Activated naive CD4-positive, alpha-beta T cell treated with anti-CD3 and anti-CD28 coated beads for 36 hours (primary cell): ENCODE data around the gene HHIP. TPM values are rescaled to one million over a fixed set of nuclear protein-coding genes. Genes with fewer than 3 reads are reported as not detected.

Experiments used
- CTCF ChIA-PET: fragments of 350-600 bp; sonication (Branson Sonifier 250); formaldehyde crosslinking; loops from one replicate; lab custom pipeline; 2021; ENCODE audit warnings: antibody characterized with exemption; lab: Charles Lee
- DNase-seq: peaks from one replicate; pipeline ENCODE4 v3.0.0-alpha.2; 2020
- H3K27ac Mint-ChIP-seq: one replicate; pipeline ENCODE4 v1.8.0; 2021; ENCODE audit warnings: mild to moderate bottlenecking, mixed read lengths
- H3K27me3 Mint-ChIP-seq: one replicate; pipeline ENCODE4 v1.8.0; 2021; ENCODE audit warnings: low read depth, mixed read lengths
- H3K36me3 Mint-ChIP-seq: one replicate; pipeline ENCODE4 v1.8.0; 2021; ENCODE audit warnings: low read depth, mixed read lengths
- H3K4me1 Mint-ChIP-seq: one replicate; pipeline ENCODE4 v1.8.0; 2021; ENCODE audit warnings: low read depth, mixed read lengths
- H3K4me3 Mint-ChIP-seq: one replicate; pipeline ENCODE4 v1.8.0; 2021; ENCODE audit warnings: mild to moderate bottlenecking, moderate library complexity, mixed read lengths
- H3K9me3 Mint-ChIP-seq: one replicate; pipeline ENCODE4 v1.8.0; 2021; ENCODE audit warnings: mixed read lengths
- intact Hi-C: fragments of 100-400 bp; cut with micrococcal nuclease; formaldehyde crosslinking; loops from one replicate; pipeline ENCODE4 v1.15.1; 2023
- total RNA-seq, 2 experiments: library from RNA; stranded (reverse); gene quantifications; one replicate each; pipeline ENCODE4 v1.2.3, GENCODE V29; 2021

The HHIP gene
- total RNA-seq, 2 experiments from 2014 or later = not detected

DNA sequence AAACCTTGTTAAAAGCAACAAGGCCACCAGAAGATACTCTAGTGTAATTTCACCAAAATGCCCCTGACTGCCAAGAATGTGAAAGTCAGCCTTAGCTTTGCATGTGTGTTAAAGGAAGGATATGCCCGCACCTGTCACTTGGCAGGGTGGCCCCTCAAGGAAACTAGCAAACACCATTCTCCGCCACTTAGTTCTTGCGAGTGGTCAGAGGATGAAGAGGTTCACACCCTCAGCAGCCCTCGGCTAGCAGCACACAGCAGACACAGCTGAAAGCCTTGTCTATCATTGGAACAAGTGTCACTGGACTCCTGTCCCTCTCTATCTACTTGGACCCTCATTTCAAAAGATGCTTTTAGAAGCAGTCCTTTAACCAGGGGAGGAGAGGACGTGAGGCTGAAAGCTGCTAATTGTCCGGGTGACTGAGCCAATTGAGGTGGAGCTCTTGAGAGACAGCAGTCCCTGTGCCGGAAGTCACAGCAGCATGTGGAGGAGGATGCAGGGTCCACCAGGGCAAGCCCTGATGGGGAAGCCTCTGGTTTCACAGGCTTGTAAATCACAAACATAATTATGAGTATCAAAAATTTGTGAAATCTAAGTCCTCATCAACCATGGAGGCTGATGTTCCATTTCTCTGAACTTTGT, 18.0 kb downstream of the HHIP start:
- H3K4me3 Mint-ChIP-seq = no peak overlapping the region
- CTCF ChIA-PET = interaction anchor here (1.1 kb wide), 1 partner anchor 552 kb away, joined by 5 read pairs; no protein-coding TSS in a partner anchor
- DNase-seq = no peak
- H3K36me3 Mint-ChIP-seq = no peaks in the 10 kb centered on the region
- H3K9me3 Mint-ChIP-seq = no peaks in the 10 kb centered on the region
- intact Hi-C loops = no loop called here
- H3K27ac Mint-ChIP-seq = no peak overlapping the region
- no peaks in the 10 kb centered on the region for H3K4me1 Mint-ChIP-seq
- peaks cover 2% of the 10 kb centered on the region for H3K27me3 Mint-ChIP-seq

DNA sequence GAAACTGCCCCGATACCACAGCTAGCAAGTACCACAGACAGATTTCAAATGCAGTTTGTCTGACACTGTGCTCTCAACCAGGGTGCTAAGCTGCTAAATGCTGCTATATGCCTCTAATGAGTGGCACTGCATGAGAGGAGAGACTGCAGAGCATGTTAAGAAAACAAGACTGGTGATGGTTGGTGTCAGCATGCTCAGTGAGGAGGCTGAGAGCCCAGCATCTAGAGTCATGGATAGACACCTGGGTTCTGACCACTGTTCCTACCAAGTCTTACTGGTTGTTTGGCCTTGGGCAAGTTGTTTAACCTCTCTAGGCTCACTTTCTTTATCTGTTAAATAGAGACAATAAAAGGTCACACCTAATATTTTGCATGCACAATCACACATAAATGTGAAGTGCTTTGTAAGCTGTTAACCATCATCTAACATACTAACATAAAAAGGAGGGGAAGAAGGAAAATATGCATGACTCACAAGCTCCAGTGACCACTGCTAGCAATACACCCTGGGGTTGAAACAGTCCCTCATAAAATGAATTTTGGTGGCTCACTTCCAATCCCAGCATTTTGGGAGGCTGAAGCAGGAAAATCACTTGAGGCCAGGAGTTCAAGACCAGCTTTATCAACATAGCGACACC, 20.7 kb downstream of the HHIP start:
- intact Hi-C loops = no loop called here
- CTCF ChIA-PET = interaction anchor here (0.6 kb wide), 2 partner anchors 28 to 395 kb away, joined by 3 to 4 read pairs; no protein-coding TSS in a partner anchor
- Mint-ChIP-seq H3K27ac (no peak overlapping the region), H3K9me3 (no peaks in the 10 kb centered on the region), H3K27me3 (peaks cover 2% of the 10 kb centered on the region), H3K4me1 (no peaks in the 10 kb centered on the region), H3K4me3 (no peak overlapping the region), H3K36me3 (no peaks in the 10 kb centered on the region)
- no peak for DNase-seq

- intact Hi-C loops = no loop called here
- Mint-ChIP-seq H3K4me3 (no peak overlapping the region), H3K27ac (no peak overlapping the region), H3K9me3 (peaks cover 3% of the 10 kb centered on the region), H3K27me3 (peaks cover 2% of the 10 kb centered on the region), H3K4me1 (no peaks in the 10 kb centered on the region), H3K36me3 (no peaks in the 10 kb centered on the region)
- CTCF ChIA-PET = interaction anchor here (0.6 to 0.7 kb wide), 2 partner anchors 395 to 522 kb away, joined by 3 to 4 read pairs; no protein-coding TSS in a partner anchor
- no peak for DNase-seq
These were observed 21.5 kb downstream of the HHIP start for GRCh38 chr4:144667500-144667899.

GRCh38 chr4:144670776-144671175, 24.8 kb downstream of the HHIP start:
- CTCF ChIA-PET = interaction anchor here (0.7 kb wide), 1 partner anchor 282 kb away, joined by 4 read pairs; no protein-coding TSS in a partner anchor
- peaks cover 2% of the 10 kb centered on the region for H3K27me3 Mint-ChIP-seq
- peaks cover 3% of the 10 kb centered on the region for H3K9me3 Mint-ChIP-seq
- H3K4me3 Mint-ChIP-seq = no peak overlapping the region
- no peak for DNase-seq
- H3K36me3 Mint-ChIP-seq = no peaks in the 10 kb centered on the region
- no peaks in the 10 kb centered on the region for H3K4me1 Mint-ChIP-seq
- H3K27ac Mint-ChIP-seq = no peak overlapping the region
- intact Hi-C loops = no loop called here

GRCh38 chr4:144674711-144675110, 28.8 kb downstream of the HHIP start:
- no peak overlapping the region for H3K4me3 Mint-ChIP-seq
- no peak for DNase-seq
- intact Hi-C loops = no loop called here
- no peaks in the 10 kb centered on the region for H3K36me3 Mint-ChIP-seq
- H3K4me1 Mint-ChIP-seq = no peaks in the 10 kb centered on the region
- no peak overlapping the region for H3K27ac Mint-ChIP-seq
- CTCF ChIA-PET = no interaction called here
- peaks cover 3% of the 10 kb centered on the region for H3K9me3 Mint-ChIP-seq
- H3K27me3 Mint-ChIP-seq = no peaks in the 10 kb centered on the region

DNA sequence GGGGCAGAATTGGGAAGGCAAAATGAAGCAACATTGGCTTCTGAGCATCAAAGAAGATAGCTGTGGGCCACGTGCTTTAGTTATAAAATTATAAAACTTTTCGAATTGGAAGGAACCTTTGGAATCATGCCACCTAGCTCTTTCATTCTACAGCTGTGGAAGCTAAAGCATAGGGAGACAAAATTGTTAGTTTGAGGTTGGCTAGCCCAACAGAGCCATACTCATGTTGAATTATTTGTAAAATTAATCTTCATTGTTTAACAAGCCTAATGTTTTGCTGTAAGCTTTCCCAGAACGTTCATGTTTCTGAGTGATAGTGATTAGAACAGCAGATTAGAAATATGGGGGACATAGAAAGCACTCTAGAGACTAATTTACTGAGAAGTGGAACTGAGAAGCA, 35.9 kb downstream of the HHIP start:
- H3K27ac Mint-ChIP-seq = no peak overlapping the region
- intact Hi-C loops = no loop called here
- no peaks in the 10 kb centered on the region for H3K9me3 Mint-ChIP-seq
- DNase-seq = no peak
- no peaks in the 10 kb centered on the region for H3K36me3 Mint-ChIP-seq
- CTCF ChIA-PET = no interaction called here
- no peaks in the 10 kb centered on the region for H3K27me3 Mint-ChIP-seq
- H3K4me1 Mint-ChIP-seq = no peaks in the 10 kb centered on the region
- no peak overlapping the region for H3K4me3 Mint-ChIP-seq

GRCh38 chr4:144683516-144683915, 37.6 kb downstream of the HHIP start:
- Mint-ChIP-seq H3K4me3 (no peak overlapping the region), H3K27me3 (no peaks in the 10 kb centered on the region), H3K36me3 (no peaks in the 10 kb centered on the region), H3K4me1 (no peaks in the 10 kb centered on the region), H3K9me3 (no peaks in the 10 kb centered on the region), H3K27ac (no peak overlapping the region)
- intact Hi-C loops = no loop called here
- no peak for DNase-seq
- CTCF ChIA-PET = no interaction called here

- H3K4me3 Mint-ChIP-seq = no peak overlapping the region
These were observed 40.0 kb downstream of the HHIP start for GRCh38 chr4:144685911-144686310.

GRCh38 chr4:144686921-144687320, 41.0 kb downstream of the HHIP start:
- no peaks in the 10 kb centered on the region for H3K27me3 Mint-ChIP-seq
- H3K4me3 Mint-ChIP-seq = no peak overlapping the region
- H3K36me3 Mint-ChIP-seq = no peaks in the 10 kb centered on the region
- intact Hi-C loops = no loop called here
- CTCF ChIA-PET = no interaction called here
- no peak for DNase-seq
- no peak overlapping the region for H3K27ac Mint-ChIP-seq
- H3K4me1 Mint-ChIP-seq = no peaks in the 10 kb centered on the region
- no peaks in the 10 kb centered on the region for H3K9me3 Mint-ChIP-seq

More at GRCh38 chr4:144685911-144686310, 40.0 kb downstream of the HHIP start:
- DNase-seq = no peak
- Mint-ChIP-seq H3K4me1 (no peaks in the 10 kb centered on the region), H3K36me3 (no peaks in the 10 kb centered on the region), H3K9me3 (no peaks in the 10 kb centered on the region), H3K27me3 (no peaks in the 10 kb centered on the region), H3K27ac (no peak overlapping the region)
- intact Hi-C loops = no loop called here
- CTCF ChIA-PET = interaction anchor here (0.6 kb wide), 1 partner anchor 11 kb away, joined by 3 read pairs; no protein-coding TSS in a partner anchor

DNA sequence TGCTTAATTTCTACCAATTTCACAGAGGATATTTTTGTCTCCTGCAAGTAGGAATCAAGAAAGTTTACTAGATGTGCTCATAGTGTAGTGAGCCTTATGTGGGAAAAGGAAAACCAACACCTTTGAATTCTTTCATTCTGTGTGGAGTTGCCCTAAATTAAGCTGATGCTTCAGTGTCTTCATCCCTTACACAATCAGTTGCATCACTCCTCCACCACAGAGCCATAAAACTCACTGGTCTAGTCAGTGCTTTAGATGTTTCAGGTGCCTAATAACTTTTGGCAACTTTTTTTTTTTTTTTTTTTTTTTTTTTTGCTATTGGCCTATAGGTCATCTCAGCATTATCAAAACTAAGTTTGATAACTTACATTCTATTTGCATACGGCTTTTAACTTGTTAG, 41.5 kb downstream of the HHIP start:
- Mint-ChIP-seq H3K36me3 (no peaks in the 10 kb centered on the region), H3K27me3 (no peaks in the 10 kb centered on the region), H3K9me3 (no peaks in the 10 kb centered on the region), H3K27ac (no peak overlapping the region), H3K4me3 (no peak overlapping the region), H3K4me1 (no peaks in the 10 kb centered on the region)
- CTCF ChIA-PET = no interaction called here
- DNase-seq = no peak
- intact Hi-C loops = no loop called here

DNA sequence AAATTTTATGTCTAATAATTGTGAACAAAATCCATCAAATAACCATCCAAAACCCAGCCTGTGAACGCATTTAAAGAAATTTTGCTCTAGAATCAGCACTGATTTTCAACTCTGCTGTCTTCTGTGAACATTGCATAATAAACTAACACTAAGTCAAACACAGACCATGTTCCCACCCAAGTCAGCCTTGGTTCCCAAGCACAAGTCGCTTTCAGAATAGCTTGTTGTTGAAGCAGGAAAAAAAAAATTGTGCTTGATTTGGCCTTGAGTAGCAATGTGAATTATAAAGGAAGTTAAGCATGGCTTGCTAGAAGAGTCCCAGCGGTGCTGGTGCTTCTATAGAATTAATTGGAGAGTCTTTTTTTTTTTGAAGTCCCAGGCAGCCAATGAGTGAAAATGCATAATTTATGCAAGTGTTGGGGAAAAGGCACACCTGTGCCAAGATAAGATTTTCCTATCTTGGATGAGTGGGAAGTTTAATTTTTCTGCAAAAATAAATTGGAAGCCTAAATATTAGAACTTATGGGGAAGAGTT, 42.1 kb downstream of the HHIP start:
- no peak overlapping the region for H3K27ac Mint-ChIP-seq
- H3K36me3 Mint-ChIP-seq = no peaks in the 10 kb centered on the region
- no peaks in the 10 kb centered on the region for H3K27me3 Mint-ChIP-seq
- no peak for DNase-seq
- CTCF ChIA-PET = no interaction called here
- no peaks in the 10 kb centered on the region for H3K9me3 Mint-ChIP-seq
- no peaks in the 10 kb centered on the region for H3K4me1 Mint-ChIP-seq
- H3K4me3 Mint-ChIP-seq = no peak overlapping the region
- intact Hi-C loops = no loop called here

GRCh38 chr4:144689125-144689524, 43.2 kb downstream of the HHIP start:
- no peaks in the 10 kb centered on the region for H3K36me3 Mint-ChIP-seq
- H3K27ac Mint-ChIP-seq = no peak overlapping the region
- intact Hi-C loops = no loop called here
- CTCF ChIA-PET = no interaction called here
- DNase-seq = no peak
- H3K27me3 Mint-ChIP-seq = no peaks in the 10 kb centered on the region
- H3K4me1 Mint-ChIP-seq = no peaks in the 10 kb centered on the region
- no peaks in the 10 kb centered on the region for H3K9me3 Mint-ChIP-seq
- H3K4me3 Mint-ChIP-seq = no peak overlapping the region

DNA sequence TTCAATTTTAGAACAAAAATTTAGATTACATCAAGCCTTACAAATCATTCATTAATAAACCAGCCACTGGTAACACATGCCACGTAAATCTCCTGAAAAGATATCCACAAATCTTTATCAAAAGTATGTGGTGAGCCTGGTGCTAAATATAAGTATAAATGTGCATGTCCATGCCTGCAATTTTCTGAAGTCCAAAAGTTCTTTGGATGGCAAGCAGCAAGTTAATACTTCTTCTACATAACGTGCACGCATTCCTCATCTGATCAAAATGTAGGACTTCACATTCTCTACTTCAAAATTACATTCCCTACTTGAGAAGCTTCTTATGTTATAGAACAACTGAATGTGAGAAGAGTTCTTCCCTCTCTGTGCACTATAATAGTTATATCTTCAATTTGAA, 49.8 kb downstream of the HHIP start:
- no peak for DNase-seq
- no peak overlapping the region for H3K4me3 Mint-ChIP-seq
- no peaks in the 10 kb centered on the region for H3K9me3 Mint-ChIP-seq
- H3K36me3 Mint-ChIP-seq = no peaks in the 10 kb centered on the region
- CTCF ChIA-PET = no interaction called here
- no peak overlapping the region for H3K27ac Mint-ChIP-seq
- H3K27me3 Mint-ChIP-seq = no peaks in the 10 kb centered on the region
- no peaks in the 10 kb centered on the region for H3K4me1 Mint-ChIP-seq
- intact Hi-C loops = no loop called here
